ENCODE measurements around the gene TAF4. TPM values are rescaled to one million over a fixed set of nuclear protein-coding genes. Genes with fewer than 3 reads are reported as not detected.
"Not testable (repeated sequence)": the region's sequence is repeated elsewhere in the genome, so short reads cannot be mapped to it uniquely, and the experiment has no call there.

The TAF4 gene
- total RNA-seq, 4 donors from 2014 or later: 8.0 to 24.9 (median 13.9) TPM

- Histone ChIP-seq H3K27me3 (no peaks in the 10 kb centered on the region), H3K27ac (no peak overlapping the region), H3K4me3 (no peak overlapping the region), H3K36me3 (peaks cover 0 to 22% of the 10 kb centered on the region in 2 donors), H3K4me1 (no peaks in the 10 kb centered on the region), H3K9me3 (no peaks in the 10 kb centered on the region)
- DNase-seq (no peak), ATAC-seq (no peak)
- intact Hi-C loops (cut with DNase I; ENCODE audit: low total_unique reads): no loop called here
- TF ChIP-seq, protein P1, sequence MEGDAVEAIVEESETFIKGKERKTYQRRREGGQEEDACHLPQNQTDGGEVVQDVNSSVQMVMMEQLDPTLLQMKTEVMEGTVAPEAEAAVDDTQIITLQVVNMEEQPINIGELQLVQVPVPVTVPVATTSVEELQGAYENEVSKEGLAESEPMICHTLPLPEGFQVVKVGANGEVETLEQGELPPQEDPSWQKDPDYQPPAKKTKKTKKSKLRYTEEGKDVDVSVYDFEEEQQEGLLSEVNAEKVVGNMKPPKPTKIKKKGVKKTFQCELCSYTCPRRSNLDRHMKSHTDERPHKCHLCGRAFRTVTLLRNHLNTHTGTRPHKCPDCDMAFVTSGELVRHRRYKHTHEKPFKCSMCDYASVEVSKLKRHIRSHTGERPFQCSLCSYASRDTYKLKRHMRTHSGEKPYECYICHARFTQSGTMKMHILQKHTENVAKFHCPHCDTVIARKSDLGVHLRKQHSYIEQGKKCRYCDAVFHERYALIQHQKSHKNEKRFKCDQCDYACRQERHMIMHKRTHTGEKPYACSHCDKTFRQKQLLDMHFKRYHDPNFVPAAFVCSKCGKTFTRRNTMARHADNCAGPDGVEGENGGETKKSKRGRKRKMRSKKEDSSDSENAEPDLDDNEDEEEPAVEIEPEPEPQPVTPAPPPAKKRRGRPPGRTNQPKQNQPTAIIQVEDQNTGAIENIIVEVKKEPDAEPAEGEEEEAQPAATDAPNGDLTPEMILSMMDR (IDR thresholded peaks at IDR 0.05 in 4 of 5, conservative IDR thresholded peaks at IDR 0.05 in 1 of 5): no peak
- TF ChIP-seq POLR2A (IDR thresholded peaks at IDR 0.05): no peak
- in situ Hi-C loops (cut with MboI; ENCODE audit: low sequenced_read_pairs in 4 of 4): no loop called here
These were observed 90.1 kb downstream of the TAF4 start for GRCh38 chr20:61975407-61976129.

DNA sequence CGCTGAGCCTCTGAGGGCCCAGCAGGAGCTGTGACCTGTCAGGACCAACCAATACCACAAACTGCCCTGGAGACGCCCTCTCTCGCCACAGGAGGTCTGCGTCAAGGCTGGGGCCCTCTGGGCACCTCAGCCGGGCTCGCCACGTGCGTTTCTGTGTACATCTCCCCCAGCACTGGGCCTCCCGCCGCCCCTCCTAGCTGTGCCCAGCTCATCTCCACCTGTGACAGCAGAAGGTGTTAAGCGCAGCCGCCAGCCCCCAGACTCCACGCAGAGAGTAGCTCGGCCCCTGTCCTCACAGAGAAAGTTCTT, 91.4 kb downstream of the TAF4 start:
- H3K4me3 ChIP-seq: no peak overlapping the region
- in situ Hi-C loops (cut with MboI; ENCODE audit: low sequenced_read_pairs in 4 of 4): no loop called here
- no peaks in the 10 kb centered on the region for H3K27me3 ChIP-seq
- no peak overlapping the region for H3K27ac ChIP-seq
- peaks cover 0 to 22% of the 10 kb centered on the region in 2 donors for H3K36me3 ChIP-seq
- H3K4me1 ChIP-seq: no peaks in the 10 kb centered on the region
- H3K9me3 ChIP-seq: no peaks in the 10 kb centered on the region
- intact Hi-C loops (cut with DNase I; ENCODE audit: low total_unique reads): no loop called here
- ATAC-seq: no peak
- DNase-seq: no peak
- no peak for TF ChIP-seq POLR2A (IDR thresholded peaks at IDR 0.05)
- TF ChIP-seq, protein P1 (IDR thresholded peaks at IDR 0.05 in 4 of 5, conservative IDR thresholded peaks at IDR 0.05 in 1 of 5): no peak

DNA sequence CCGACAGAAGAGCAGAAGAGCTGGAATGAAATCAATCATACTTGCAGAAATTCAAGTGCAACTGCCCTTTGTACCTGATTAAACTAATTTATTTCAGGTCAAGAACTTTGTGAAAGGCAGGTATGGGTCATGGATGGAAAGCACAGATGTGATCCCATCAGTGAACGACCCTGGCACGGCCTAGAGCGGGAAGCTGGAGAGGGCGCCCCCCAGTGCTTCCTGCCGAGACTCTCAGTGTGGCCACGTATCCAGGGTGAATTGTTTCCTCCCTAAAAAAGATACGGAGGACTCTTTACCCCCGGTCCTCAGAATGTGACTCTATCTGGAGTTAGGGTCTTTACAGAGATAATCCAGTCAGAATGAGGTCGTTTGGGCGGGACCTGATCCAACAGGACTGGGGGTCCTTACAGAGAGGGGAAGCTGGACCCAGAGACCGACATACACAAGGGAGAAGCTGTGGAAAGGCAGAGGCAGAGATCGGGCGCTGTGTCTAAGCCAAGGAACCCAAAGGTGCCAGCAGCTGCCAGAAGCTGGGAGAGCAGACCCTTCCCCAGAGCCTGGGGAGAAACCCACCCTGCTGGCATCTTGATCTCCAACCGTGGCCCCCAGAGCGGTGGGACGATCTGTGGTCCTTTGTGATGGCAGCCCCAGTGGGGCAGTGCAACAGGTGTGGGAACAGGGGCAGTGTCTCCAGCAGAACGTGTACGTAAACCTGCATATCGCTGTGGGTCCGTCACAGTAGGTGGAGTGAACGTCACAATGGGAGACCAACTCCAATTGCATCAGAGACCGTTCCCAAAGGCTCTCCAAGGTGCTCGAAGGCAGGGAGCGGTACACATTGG, 91.9 kb downstream of the TAF4 start:
- H3K36me3 ChIP-seq: peaks cover 0 to 22% of the 10 kb centered on the region in 2 donors
- H3K27me3 ChIP-seq: no peaks in the 10 kb centered on the region
- DNase-seq (no peak), ATAC-seq (no peak)
- H3K4me3 ChIP-seq: no peak overlapping the region
- no peak for TF ChIP-seq POLR2A (IDR thresholded peaks at IDR 0.05)
- TF ChIP-seq, protein P1 (IDR thresholded peaks at IDR 0.05 in 4 of 5, conservative IDR thresholded peaks at IDR 0.05 in 1 of 5): no peak
- no peaks in the 10 kb centered on the region for H3K4me1 ChIP-seq
- H3K27ac ChIP-seq: no peak overlapping the region
- in situ Hi-C loops (cut with MboI; ENCODE audit: low sequenced_read_pairs in 4 of 4): no loop called here
- intact Hi-C loops (cut with DNase I; ENCODE audit: low total_unique reads): no loop called here
- no peaks in the 10 kb centered on the region for H3K9me3 ChIP-seq

DNA sequence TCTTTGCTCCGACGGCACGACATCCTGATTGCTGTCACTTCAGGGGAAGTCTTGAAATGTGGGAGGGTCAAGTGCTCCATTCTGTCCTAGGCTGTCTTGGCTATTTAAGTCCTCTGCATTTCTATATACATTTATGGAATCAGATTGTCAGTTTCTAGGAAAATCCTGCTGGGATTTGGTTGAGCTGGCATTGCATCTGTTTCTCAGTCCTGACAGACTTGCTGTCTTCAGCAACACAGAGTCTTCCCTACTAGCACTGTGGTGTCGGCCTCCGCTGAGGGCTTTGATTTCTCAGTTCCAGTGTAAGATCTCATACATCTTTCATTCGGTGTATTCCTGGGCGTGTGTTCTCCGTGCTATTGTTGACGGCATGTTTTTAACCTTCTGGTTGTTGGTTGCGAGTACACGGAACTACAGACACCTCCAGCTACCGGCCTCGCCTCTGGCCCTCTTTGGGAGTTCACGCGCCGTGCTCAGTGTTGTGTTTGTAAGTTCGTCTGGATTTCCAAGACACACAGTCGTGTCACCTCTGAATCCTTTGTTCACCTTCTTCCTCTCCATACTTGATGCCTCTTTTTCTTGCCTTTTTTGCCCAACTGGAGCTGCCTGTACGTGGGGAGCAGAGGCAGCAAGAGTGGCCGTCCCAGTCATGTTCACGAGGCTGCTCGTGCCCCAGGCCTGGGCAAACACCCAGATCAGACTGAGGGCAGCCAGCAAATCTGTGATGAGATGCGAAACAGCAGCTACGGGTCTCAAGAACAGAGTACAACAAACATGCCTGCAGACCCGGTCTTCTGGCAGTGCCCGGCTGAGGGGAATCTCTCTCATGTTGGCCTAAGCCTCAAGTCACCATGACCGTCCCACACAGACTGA, 92.8 kb downstream of the TAF4 start:
- TF ChIP-seq, protein P1 (IDR thresholded peaks at IDR 0.05 in 4 of 5, conservative IDR thresholded peaks at IDR 0.05 in 1 of 5): no peak
- ATAC-seq (no peak), DNase-seq (no peak)
- Histone ChIP-seq H3K36me3 (peaks cover 0 to 22% of the 10 kb centered on the region in 2 donors), H3K9me3 (no peaks in the 10 kb centered on the region), H3K4me3 (no peak overlapping the region), H3K27ac (no peak overlapping the region), H3K27me3 (no peaks in the 10 kb centered on the region), H3K4me1 (no peaks in the 10 kb centered on the region)
- intact Hi-C loops (cut with DNase I; ENCODE audit: low total_unique reads): no loop called here
- in situ Hi-C loops (cut with MboI; ENCODE audit: low sequenced_read_pairs in 4 of 4): no loop called here

DNA sequence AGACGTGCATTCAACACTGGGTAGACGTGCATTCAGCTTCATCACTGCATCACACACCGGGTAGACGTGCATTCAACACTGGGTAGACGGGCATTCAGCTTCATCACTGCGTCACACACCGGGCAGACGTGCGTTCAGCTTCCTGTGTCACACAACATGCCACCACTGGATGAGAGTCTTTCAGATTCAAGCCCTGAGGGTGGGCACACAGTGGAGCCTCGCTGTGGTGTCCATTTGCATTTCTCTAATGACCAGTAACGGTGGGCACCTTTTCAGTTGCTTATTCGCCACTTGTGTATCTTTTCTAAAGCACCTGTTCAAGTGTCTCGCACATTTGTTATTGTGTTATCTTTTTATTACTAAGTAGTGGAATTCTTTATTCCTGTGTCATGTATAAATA, 94.1 kb downstream of the TAF4 start:
- H3K4me3 ChIP-seq; H3K9me3 ChIP-seq; H3K27me3 ChIP-seq; in situ Hi-C loops (cut with MboI; ENCODE audit: low sequenced_read_pairs in 4 of 4); H3K27ac ChIP-seq; H3K4me1 ChIP-seq; ATAC-seq; intact Hi-C loops (cut with DNase I; ENCODE audit: low total_unique reads); DNase-seq: not testable (repeated sequence)
- peaks cover 0 to 22% of the 10 kb centered on the region in 2 donors for H3K36me3 ChIP-seq

Measured in gastrocnemius medialis (tissue), 4 donors.